H1 (cell line): Measurements from ENCODE around the gene PIM2. TPM values are rescaled to one million over a fixed set of nuclear protein-coding genes. Genes with fewer than 3 reads are reported as not detected.

Experiments
- CTCF ChIA-PET: fragments of 300-600 bp; sonication (Branson Sonifier 250); formaldehyde crosslinking; loops from one replicate; lab custom pipeline; 2021; ENCODE audit not compliant: partially characterized antibody; lab: Charles Lee
- POLR2A ChIA-PET: fragments of 300-600 bp; sonication (Branson Sonifier 250); formaldehyde crosslinking; loops from one replicate; lab custom pipeline; 2021; ENCODE audit warnings: inconsistent platforms; ENCODE audit not compliant: partially characterized antibody; lab: Charles Lee
- DNase-seq, 2 experiments: peaks; one replicate each; pipeline versions ENCODE4 v3.0.0 to v3.0.0-alpha.2; 2010 to 2022; ENCODE audit warnings: low spot score in 2 of 2, low read depth in 1 of 2, mixed read lengths in 1 of 2
- FAIRE-seq: peaks from 2 replicates; lab custom pipeline; 2011; peaks lifted over from hg19 to GRCh38; lab: Jason Lieb, UNC
- H2AFZ ChIP-seq: 2 replicates; pipeline ENCODE4 v1.8.1; 2012; ENCODE audit warnings: low read length, inconsistent platforms
- H2AK5ac ChIP-seq: 2 replicates; pipeline ENCODE4 v1.6.1; 2013; ENCODE audit warnings: low read depth, low read length
- H2BK120ac ChIP-seq: replicated peaks from 2 replicates; pipeline ENCODE3; 2013; ENCODE audit warnings: low read depth, low read length, inconsistent platforms
- H2BK12ac ChIP-seq: 2 replicates; pipeline ENCODE4 v1.6.1; 2013; ENCODE audit warnings: low read depth, low read length
- H2BK15ac ChIP-seq: 2 replicates; pipeline ENCODE4 v1.6.1; 2013; ENCODE audit warnings: low read length
- H2BK20ac ChIP-seq: 2 replicates; pipeline ENCODE4 v1.6.1; 2013; ENCODE audit warnings: low read length
- H2BK5ac ChIP-seq: 2 replicates; pipeline ENCODE4 v1.6.1; 2013; ENCODE audit warnings: low read depth, low read length
- H3K14ac ChIP-seq: 2 replicates; pipeline ENCODE4 v1.6.1; 2013; ENCODE audit warnings: inconsistent platforms; ENCODE audit not compliant: insufficient read length
- H3K18ac ChIP-seq: 2 replicates; pipeline ENCODE4 v1.6.1; 2013; ENCODE audit warnings: low read length; ENCODE audit errors: extremely low read depth
- H3K23ac ChIP-seq: 2 replicates; pipeline ENCODE4 v1.6.1; 2013; ENCODE audit warnings: inconsistent platforms; ENCODE audit not compliant: insufficient read length
- H3K23me2 ChIP-seq: 2 replicates; pipeline ENCODE4 v1.6.1; 2013; ENCODE audit warnings: low read depth, low read length
- H3K27ac ChIP-seq: 2 replicates; pipeline ENCODE4 v1.6.1; 2011; ENCODE audit warnings: low read depth, low read length, inconsistent platforms
- H3K27me3 ChIP-seq, 4 experiments: replicated peaks in 1 of 4; 1 replicate in 1 of 4; 2 replicates in 3 of 4; pipeline versions ENCODE4 v1.6.1 to v1.8.1; 2011 to 2013; ENCODE audit warnings: low read length in 3 of 4, mild to moderate bottlenecking in 3 of 4, inconsistent platforms in 2 of 4, mixed read lengths in 2 of 4, moderate library complexity in 1 of 4; ENCODE audit not compliant: control insufficient read depth in 3 of 4, insufficient read depth in 3 of 4; ENCODE audit errors: extremely low read depth in 1 of 4
- H3K36me3 ChIP-seq, 4 experiments: 2 replicates each; pipeline versions ENCODE4 v1.6.1 to v1.8.1; 2011 to 2013; ENCODE audit warnings: mild to moderate bottlenecking in 4 of 4, low read length in 3 of 4, moderate library complexity in 2 of 4, control low read depth in 1 of 4, inconsistent platforms in 1 of 4; ENCODE audit not compliant: insufficient read depth in 4 of 4, control insufficient read depth in 2 of 4
- H3K4ac ChIP-seq: replicated peaks from 2 replicates; pipeline ENCODE3; 2013; ENCODE audit warnings: low read length, low read depth, mixed read lengths, inconsistent platforms; ENCODE audit not compliant: insufficient read length
- H3K4me1 ChIP-seq, 4 experiments: replicated peaks in 1 of 4; 1 replicate in 1 of 4; 2 replicates in 3 of 4; pipeline versions ENCODE4 v1.6.1 to v1.8.1; 2011 to 2013; ENCODE audit warnings: low read length in 3 of 4, inconsistent platforms in 2 of 4, mixed read lengths in 1 of 4; ENCODE audit not compliant: insufficient read depth in 4 of 4, control insufficient read depth in 3 of 4
- H3K4me2 ChIP-seq, 2 experiments: 2 replicates each; pipeline versions ENCODE4 v1.6.1 to v1.8.1; 2011 to 2013; ENCODE audit warnings: low read depth in 2 of 2, low read length in 2 of 2, control low read depth in 1 of 2, inconsistent platforms in 1 of 2, mild to moderate bottlenecking in 1 of 2; ENCODE audit not compliant: insufficient read depth in 1 of 2
- H3K4me3 ChIP-seq, 4 experiments: fragments of 200-600, 300-600 bp in 1 of 4; sonication (generic), shearing (Covaris generic), sonication (Bioruptor Twin) in 1 of 4; 2 replicates each; pipeline versions ENCODE4 v1.5.1 to v1.8.1; 2011 to 2016; ENCODE audit warnings: low read length in 4 of 4, low read depth in 3 of 4, control low read depth in 2 of 4, inconsistent platforms in 2 of 4, mild to moderate bottlenecking in 2 of 4, mixed read lengths in 1 of 4, moderate library complexity in 1 of 4; ENCODE audit not compliant: insufficient read depth in 2 of 4; ENCODE audit errors: extremely low read depth in 1 of 4
- H3K56ac ChIP-seq: replicated peaks from 2 replicates; pipeline ENCODE3; 2013; ENCODE audit warnings: low read depth, mild to moderate bottlenecking, mixed read lengths, low read length, inconsistent platforms; ENCODE audit not compliant: insufficient read length
- H3K79me1 ChIP-seq: 2 replicates; pipeline ENCODE4 v1.6.1; 2013; ENCODE audit warnings: low read depth, low read length, control low read depth
- H3K79me2 ChIP-seq, 2 experiments: 2 replicates each; pipeline versions ENCODE4 v1.6.1 to v1.8.1; 2012 to 2013; ENCODE audit warnings: low read length in 2 of 2, mild to moderate bottlenecking in 2 of 2, inconsistent platforms in 1 of 2; ENCODE audit not compliant: insufficient read depth in 2 of 2, control insufficient read depth in 1 of 2
- H3K9ac ChIP-seq, 4 experiments: replicated peaks in 1 of 4; 1 replicate in 1 of 4; 2 replicates in 3 of 4; pipeline versions ENCODE4 v1.6.1 to v1.8.1; 2011 to 2013; ENCODE audit warnings: low read depth in 3 of 4, low read length in 3 of 4, control low read depth in 2 of 4, mild to moderate bottlenecking in 2 of 4, moderate library complexity in 2 of 4, inconsistent platforms in 1 of 4; ENCODE audit errors: extremely low read depth in 1 of 4
- H3K9me3 ChIP-seq, 2 experiments: 2 replicates each; pipeline versions ENCODE4 v1.6.1 to v1.8.1; 2012 to 2013; ENCODE audit warnings: mild to moderate bottlenecking in 2 of 2, moderate library complexity in 2 of 2, control low read depth in 1 of 2, inconsistent platforms in 1 of 2, low read depth in 1 of 2, low read length in 1 of 2, mixed read lengths in 1 of 2; ENCODE audit not compliant: insufficient read depth in 2 of 2
- H4K20me1 ChIP-seq, 2 experiments: replicated peaks in 1 of 2; 2 replicates each; pipeline versions ENCODE3 to v1.8.1; 2011 to 2013; ENCODE audit warnings: inconsistent platforms in 2 of 2, low read length in 2 of 2, mild to moderate bottlenecking in 1 of 2; ENCODE audit not compliant: insufficient read depth in 2 of 2, control insufficient read depth in 1 of 2
- H4K5ac ChIP-seq: 2 replicates; pipeline ENCODE4 v1.6.1; 2013; ENCODE audit warnings: low read length, low read depth, mixed read lengths, inconsistent platforms; ENCODE audit not compliant: insufficient read length
- H4K8ac ChIP-seq: 2 replicates; pipeline ENCODE4 v1.8.0; 2013; ENCODE audit warnings: mild to moderate bottlenecking, moderate library complexity, low read length, inconsistent platforms; ENCODE audit not compliant: insufficient read depth; ENCODE audit errors: extremely low read depth
- H4K91ac ChIP-seq: replicated peaks from 2 replicates; pipeline ENCODE3; 2013; ENCODE audit warnings: low read length, mixed read lengths, inconsistent platforms; ENCODE audit not compliant: insufficient read length
- EGR1 ChIP-seq: IDR thresholded peaks from 2 replicates; pipeline ENCODE4 v1.6.1; 2011; ENCODE audit warnings: low read depth, low read length, borderline replicate concordance
- GABPA ChIP-seq: IDR thresholded peaks from 2 replicates; pipeline ENCODE4 v1.6.1; 2011; ENCODE audit warnings: mild to moderate bottlenecking, low read length, moderate library complexity, borderline replicate concordance; ENCODE audit not compliant: insufficient read depth
- JUND ChIP-seq: IDR thresholded peaks from 2 replicates; pipeline ENCODE4 v1.6.1; 2011; ENCODE audit warnings: mild to moderate bottlenecking, improper control_type of control experiment, low read length
- KDM5A ChIP-seq: fragments of 200-600 bp; IDR thresholded peaks from 2 replicates; pipeline ENCODE4 v1.7.1; 2012; ENCODE audit warnings: mild to moderate bottlenecking, low read length, inconsistent platforms, mixed read lengths
- PHF8 ChIP-seq: fragments of 200-600 bp; sonication (generic); conservative IDR thresholded peaks from 2 replicates; pipeline ENCODE4 v1.7.1; 2012; ENCODE audit warnings: low read depth, mild to moderate bottlenecking, inconsistent platforms, low read length, moderate library complexity
- RFX5 ChIP-seq: IDR thresholded peaks from 2 replicates; pipeline ENCODE4 v1.6.1; 2011; ENCODE audit warnings: low read depth, low read length, improper control_type of control experiment, borderline replicate concordance
- SAP30 ChIP-seq: fragments of 300-600 bp; sonication (generic); IDR thresholded peaks from 2 replicates; pipeline ENCODE4 v1.7.1; 2012; ENCODE audit warnings: low read length, moderate library complexity, mild to moderate bottlenecking, inconsistent platforms; ENCODE audit not compliant: insufficient read depth, insufficient replicate concordance
- SP1 ChIP-seq: IDR thresholded peaks from 2 replicates; pipeline ENCODE4 v1.6.1; 2011; ENCODE audit warnings: low read depth, low read length
- SP4 ChIP-seq: IDR thresholded peaks from 2 replicates; pipeline ENCODE4 v1.6.1; 2012; ENCODE audit warnings: low read length, inconsistent platforms
- TBP ChIP-seq: IDR thresholded peaks from 2 replicates; pipeline ENCODE4 v1.6.1; 2011; ENCODE audit warnings: low read depth, low read length, improper control_type of control experiment
- WGBS, 2 experiments: shearing (Covaris generic) in 1 of 2; methylation state at CpG; one replicate each; pipeline versions ENCODE4 v1.1.6 to v1.1.7; 2013 to 2015; ENCODE audit warnings: low lambda C conversion rate in 2 of 2, mixed read lengths in 2 of 2, inconsistent platforms in 1 of 2, low coverage in 1 of 2, missing lambda C conversion rate in 1 of 2; ENCODE audit not compliant: insufficient replicate concordance in 2 of 2, insufficient coverage in 1 of 2, insufficient read length in 1 of 2; ENCODE audit errors: extremely low coverage in 1 of 2, missing lambda C conversion rate in 1 of 2; 5-methylcytosine and 5-hydroxymethylcytosine counted together
- polyA plus RNA-seq, 7 experiments: library from polyadenylated mRNA; depleted of rRNA in 3 of 7; stranded (reverse) in 5 of 7; unstranded in 2 of 7; fragments of >200 nt in 5 of 7; fragments of 200-250 nt in 2 of 7; gene quantifications; 1 replicate in 5 of 7; 2 replicates in 1 of 7; 4 replicates in 1 of 7; pipeline versions ENCODE4 v1.2.1 to v1.2.3, GENCODE V29; 2011 to 2013; ENCODE audit warnings: missing spikeins in 2 of 7, mixed read lengths in 2 of 7
- total RNA-seq: library from RNA; stranded (reverse); fragmentation: NEBNext Ultra II Directional; extraction: Animal tissue kit (Norgen Biotek cat#: 25700); gene quantifications from 2 replicates; pipeline ENCODE4 v1.2.1, GENCODE V29; 2021
- TF ChIP-seq, protein P1 (sequence below), 3 experiments: IDR thresholded peaks; 1 replicate in 2 of 3; 2 replicates in 1 of 3; pipeline versions ENCODE4 v1.5.1 to v1.6.1; 2011; ENCODE audit warnings: low read length in 3 of 3, mild to moderate bottlenecking in 3 of 3, inconsistent platforms in 2 of 3, low read depth in 1 of 3, moderate library complexity in 1 of 3; ENCODE audit not compliant: insufficient read depth in 1 of 3; ENCODE audit errors: control extremely low read depth in 1 of 3

PIM2 gene
- total and polyA plus RNA-seq, 2 of the 8 experiments (the other 6 are each of a cell fraction or from before 2014, with no cell fraction given): 180 to 203 TPM

DNA sequence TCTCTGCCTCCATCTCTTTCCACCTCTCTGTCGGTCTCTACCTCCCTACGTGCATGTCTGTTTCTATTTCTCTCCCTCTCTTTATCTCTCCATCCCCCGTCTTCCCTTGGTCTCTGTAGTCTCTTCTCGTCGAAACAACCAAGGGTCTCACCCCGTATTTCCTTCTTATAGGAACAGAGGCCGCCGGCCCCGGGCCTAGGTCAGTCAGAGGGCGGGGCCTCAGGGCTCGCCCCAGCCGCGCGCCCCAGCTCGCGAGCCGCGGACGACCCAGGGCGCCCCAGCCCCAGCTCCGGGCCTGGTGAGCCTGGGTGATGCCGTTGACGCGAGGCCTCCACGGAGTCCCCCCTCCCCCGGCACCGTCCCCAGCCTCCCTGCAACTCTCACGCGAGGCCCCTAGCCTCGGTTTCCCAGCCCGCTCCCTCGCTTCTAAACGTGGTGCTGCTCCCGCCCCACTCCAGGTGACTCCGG, 27.9 kb downstream of the PIM2 start:
- ChIA-PET POLR2A (interaction anchor here (0.6 to 2.9 kb wide), 11 partner anchors 12 to 249 kb away, joined by 3 to 15 read pairs (median 4); partner anchors contain the start of genes PIM2 and SLC35A2), CTCF (interaction anchor here (1.7 kb wide), 1 partner anchor 85 kb away, joined by 3 read pairs; no protein-coding TSS in a partner anchor)
- Histone ChIP-seq H2AK5ac (no peak overlapping the region), H3K27ac (no peak overlapping the region), H3K4me3 (peak overlapping the region; percentile 30 to 76 (median 46)), H3K14ac (no peak overlapping the region), H2BK120ac (no peak overlapping the region), H4K20me1 (peaks cover 0 to 2% of the 10 kb centered on the region in 2 experiments), H3K36me3 (peaks cover 0 to 7% (median 3%) of the 10 kb centered on the region in 4 experiments; a peak in 2 of 8 replicates), H3K79me1 (no peaks in the 10 kb centered on the region; the same call in 1 of the 2 replicates), H3K23ac (no peak overlapping the region), H3K18ac (no peak overlapping the region), H3K4ac (no peak overlapping the region), H3K56ac (no peak overlapping the region), H3K4me1 (0 out of 7 replicates have a peak, but pooled peaks cover 0 to 4% (median 0%) of the 10 kb centered on the region in 4 experiments), H4K8ac (no peak overlapping the region), H2BK15ac (no peak overlapping the region), H2BK12ac (no peak overlapping the region), H2BK20ac (no peak overlapping the region), H4K5ac (no peak overlapping the region), H3K27me3 (no peaks in the 10 kb centered on the region), H4K91ac (no peak overlapping the region), H3K9ac (peak overlapping the region in 1 of 4 experiments; percentile 14; a peak in 1 of 7 replicates), H3K23me2 (peaks cover 5% of the 10 kb centered on the region; the same call in 1 of the 2 replicates), H2BK5ac (no peak overlapping the region), H3K79me2 (peaks cover 0 to 4% of the 10 kb centered on the region in 2 experiments; a peak in 2 of 4 replicates), H3K4me2 (peak overlapping the region; percentile 43 to 69), H2AFZ (no peak overlapping the region), H3K9me3 (no peaks in the 10 kb centered on the region)
- FAIRE-seq (no peak), DNase-seq (peak in 1 of 2 experiments; percentile 52)
- WGBS, 2 experiments: 6% methylated on average over 3 of the region's 35 CpGs; no CpG with 5 or more reads in 1 of the 2 experiments
- TF ChIP-seq SAP30: no peak
- TF ChIP-seq, protein P1, sequence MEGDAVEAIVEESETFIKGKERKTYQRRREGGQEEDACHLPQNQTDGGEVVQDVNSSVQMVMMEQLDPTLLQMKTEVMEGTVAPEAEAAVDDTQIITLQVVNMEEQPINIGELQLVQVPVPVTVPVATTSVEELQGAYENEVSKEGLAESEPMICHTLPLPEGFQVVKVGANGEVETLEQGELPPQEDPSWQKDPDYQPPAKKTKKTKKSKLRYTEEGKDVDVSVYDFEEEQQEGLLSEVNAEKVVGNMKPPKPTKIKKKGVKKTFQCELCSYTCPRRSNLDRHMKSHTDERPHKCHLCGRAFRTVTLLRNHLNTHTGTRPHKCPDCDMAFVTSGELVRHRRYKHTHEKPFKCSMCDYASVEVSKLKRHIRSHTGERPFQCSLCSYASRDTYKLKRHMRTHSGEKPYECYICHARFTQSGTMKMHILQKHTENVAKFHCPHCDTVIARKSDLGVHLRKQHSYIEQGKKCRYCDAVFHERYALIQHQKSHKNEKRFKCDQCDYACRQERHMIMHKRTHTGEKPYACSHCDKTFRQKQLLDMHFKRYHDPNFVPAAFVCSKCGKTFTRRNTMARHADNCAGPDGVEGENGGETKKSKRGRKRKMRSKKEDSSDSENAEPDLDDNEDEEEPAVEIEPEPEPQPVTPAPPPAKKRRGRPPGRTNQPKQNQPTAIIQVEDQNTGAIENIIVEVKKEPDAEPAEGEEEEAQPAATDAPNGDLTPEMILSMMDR (IDR thresholded peaks at IDR 0.05; ENCODE audit: control extremely low read depth in 1 of 3, insufficient read depth in 1 of 3, low read depth in 1 of 3, low read length in 3 of 3): no peak
- no peak for TF ChIP-seq SP4
- no peak for TF ChIP-seq EGR1
- TF ChIP-seq KDM5A: no peak
- TF ChIP-seq TBP: no peak
- no peak for TF ChIP-seq RFX5
- no peak for TF ChIP-seq SP1
- TF ChIP-seq GABPA: no peak
- TF ChIP-seq JUND: no peak
- TF ChIP-seq PHF8: no peak
